Neural cell (in vitro differentiated cells): Measurements from ENCODE around the gene PRR5.

Source experiments
- EP300 ChIP-seq: fragments of 450-650 bp; conservative IDR thresholded peaks from 2 replicates; pipeline ENCODE4 v1.6.1; 2014; ENCODE audit warnings: antibody characterized with exemption, mild to moderate bottlenecking, moderate library complexity; ENCODE audit not compliant: poor library complexity, severe bottlenecking
- EZH2 ChIP-seq: fragments of 200-600, 300-800 bp; shearing (Covaris generic), sonication (generic); IDR thresholded peaks from 2 replicates; pipeline ENCODE4 v1.6.1; 2014; ENCODE audit warnings: antibody characterized with exemption, low read length, borderline replicate concordance, mild to moderate bottlenecking; ENCODE audit not compliant: insufficient read depth, poor library complexity, severe bottlenecking
- MXI1 ChIP-seq: fragments of 450-650 bp; conservative IDR thresholded peaks from 2 replicates; pipeline ENCODE4 v1.6.1; 2014; ENCODE audit warnings: antibody characterized with exemption, mild to moderate bottlenecking; ENCODE audit not compliant: poor library complexity, severe bottlenecking
- POLR2AphosphoS5 ChIP-seq: IDR thresholded peaks from 2 replicates; pipeline ENCODE4 v1.6.1; 2012
- RAD21 ChIP-seq: fragments of 450-650 bp; conservative IDR thresholded peaks from 2 replicates; pipeline ENCODE4 v1.6.1; 2014; ENCODE audit warnings: antibody characterized with exemption, mild to moderate bottlenecking, moderate library complexity
- TAF1 ChIP-seq: IDR thresholded peaks from 2 replicates; pipeline ENCODE4 v1.6.1; 2012; ENCODE audit warnings: low read depth
- TF ChIP-seq, protein P1 (sequence below): fragments of 450-650 bp; IDR thresholded peaks from 2 replicates; pipeline ENCODE4 v1.5.1; 2014; ENCODE audit warnings: antibody characterized with exemption, mild to moderate bottlenecking, moderate library complexity; ENCODE audit not compliant: poor library complexity, severe bottlenecking

DNA sequence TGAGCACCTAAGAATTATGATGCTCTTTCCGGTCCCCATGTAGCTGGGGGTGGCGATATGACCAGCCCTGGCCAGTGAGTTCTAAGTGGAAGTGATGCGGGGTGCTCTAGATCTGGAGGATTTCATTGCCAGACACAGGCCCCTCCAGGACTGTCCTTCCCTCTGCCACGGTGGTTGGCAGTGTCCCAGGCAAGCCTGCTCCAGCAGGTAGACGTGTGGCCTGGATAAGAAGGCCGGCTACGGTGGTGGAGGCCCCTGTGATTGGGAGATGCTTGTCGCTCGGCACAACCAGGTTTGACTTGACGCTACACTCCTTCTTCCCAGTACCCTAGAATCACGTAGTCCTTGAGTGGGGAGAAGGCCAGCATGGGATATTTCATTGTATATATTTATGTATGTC, 41.2 kb downstream of the PRR5 start:
- no peak for TF ChIP-seq POLR2AphosphoS5
- TF ChIP-seq MXI1 = no peak
- TF ChIP-seq EZH2 = no peak
- TF ChIP-seq, protein P1, sequence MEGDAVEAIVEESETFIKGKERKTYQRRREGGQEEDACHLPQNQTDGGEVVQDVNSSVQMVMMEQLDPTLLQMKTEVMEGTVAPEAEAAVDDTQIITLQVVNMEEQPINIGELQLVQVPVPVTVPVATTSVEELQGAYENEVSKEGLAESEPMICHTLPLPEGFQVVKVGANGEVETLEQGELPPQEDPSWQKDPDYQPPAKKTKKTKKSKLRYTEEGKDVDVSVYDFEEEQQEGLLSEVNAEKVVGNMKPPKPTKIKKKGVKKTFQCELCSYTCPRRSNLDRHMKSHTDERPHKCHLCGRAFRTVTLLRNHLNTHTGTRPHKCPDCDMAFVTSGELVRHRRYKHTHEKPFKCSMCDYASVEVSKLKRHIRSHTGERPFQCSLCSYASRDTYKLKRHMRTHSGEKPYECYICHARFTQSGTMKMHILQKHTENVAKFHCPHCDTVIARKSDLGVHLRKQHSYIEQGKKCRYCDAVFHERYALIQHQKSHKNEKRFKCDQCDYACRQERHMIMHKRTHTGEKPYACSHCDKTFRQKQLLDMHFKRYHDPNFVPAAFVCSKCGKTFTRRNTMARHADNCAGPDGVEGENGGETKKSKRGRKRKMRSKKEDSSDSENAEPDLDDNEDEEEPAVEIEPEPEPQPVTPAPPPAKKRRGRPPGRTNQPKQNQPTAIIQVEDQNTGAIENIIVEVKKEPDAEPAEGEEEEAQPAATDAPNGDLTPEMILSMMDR = no peak
- TF ChIP-seq RAD21 = no peak
- no peak for TF ChIP-seq EP300
- no peak for TF ChIP-seq TAF1
